HT1080 (cell line): ENCODE measurements around the gene SLC9A3. TPM values are rescaled to one million over a fixed set of nuclear protein-coding genes. Genes with fewer than 3 reads are reported as not detected.
"Not testable (repeated sequence)": the region's sequence is repeated elsewhere in the genome, so short reads cannot be mapped to it uniquely, and the experiment has no call there.

ENCODE experiments used
- DNase-seq: peaks from one replicate; pipeline ENCODE4 v3.0.0-alpha.2; 2015; ENCODE audit warnings: low read depth
- total RNA-seq: library from RNA; depleted of rRNA; stranded (reverse); fragments of >200 nt; shearing (Covaris generic); gene quantifications from 2 replicates; pipeline ENCODE4 v1.2.3, GENCODE V29; 2014

Gene SLC9A3
- total RNA-seq, 1 experiment from 2014 or later = 7.5 TPM

GRCh38 chr5:477247-477646 lies 47.0 kb downstream of the SLC9A3 start:
- no peak for DNase-seq

GRCh38 chr5:476814-477175 lies 47.5 kb downstream of the SLC9A3 start:
- DNase-seq = no peak

GRCh38 chr5:476102-476813 lies 48.0 kb downstream of the SLC9A3 start:
- DNase-seq = no peak

GRCh38 chr5:475704-476101 lies 48.5 kb downstream of the SLC9A3 start:
- no peak for DNase-seq

- no peak for DNase-seq
Measured at GRCh38 chr5:474840-475661, 49.2 kb downstream of the SLC9A3 start.

- DNase-seq = not testable (repeated sequence)
Measured at GRCh38 chr5:474232-474839, 49.9 kb downstream of the SLC9A3 start.

- DNase-seq = peak; percentile 48
Measured at GRCh38 chr5:473551-474192, 50.6 kb downstream of the SLC9A3 start.

GRCh38 chr5:472656-473550 lies 51.3 kb downstream of the SLC9A3 start:
- DNase-seq = peak; percentile 51

- DNase-seq = no peak
Measured at GRCh38 chr5:472076-472655, 52.1 kb downstream of the SLC9A3 start.

- no peak for DNase-seq
Measured at GRCh38 chr5:471750-472058, 52.5 kb downstream of the SLC9A3 start.

GRCh38 chr5:470961-471749 lies 53.1 kb downstream of the SLC9A3 start:
- no peak for DNase-seq

GRCh38 chr5:469752-470483 lies 54.3 kb downstream of the SLC9A3 start:
- DNase-seq = no peak

- DNase-seq = no peak
Measured at GRCh38 chr5:468401-468800, 55.8 kb downstream of the SLC9A3 start.

- no peak for DNase-seq
Measured at GRCh38 chr5:466661-467310, 57.5 kb downstream of the SLC9A3 start.

GRCh38 chr5:465591-466403 lies 58.5 kb downstream of the SLC9A3 start:
- DNase-seq = no peak

- DNase-seq = no peak
Measured at GRCh38 chr5:464843-465590, 59.2 kb downstream of the SLC9A3 start.

GRCh38 chr5:464446-464842 lies 59.8 kb downstream of the SLC9A3 start:
- DNase-seq = no peak
